GM19035 (cell line): ENCODE measurements around the gene XPO6.

Experiments
- ATAC-seq: cut with Tn5 transposase; IDR thresholded peaks from one replicate; pipeline ENCODE4 v1.9.1; 2021; ENCODE audit not compliant: unreplicated experiment

XPO6 gene

GRCh38 chr16:28184625-28185024 is 27.1 kb downstream of the XPO6 start:
- ATAC-seq, result no peak

- ATAC-seq, result no peak
These were observed 27.8 kb downstream of the XPO6 start for GRCh38 chr16:28183930-28184329.

GRCh38 chr16:28183484-28183883 is 28.3 kb downstream of the XPO6 start:
- ATAC-seq, result no peak

GRCh38 chr16:28182801-28183200 is 29.0 kb downstream of the XPO6 start:
- ATAC-seq, result no peak

DNA sequence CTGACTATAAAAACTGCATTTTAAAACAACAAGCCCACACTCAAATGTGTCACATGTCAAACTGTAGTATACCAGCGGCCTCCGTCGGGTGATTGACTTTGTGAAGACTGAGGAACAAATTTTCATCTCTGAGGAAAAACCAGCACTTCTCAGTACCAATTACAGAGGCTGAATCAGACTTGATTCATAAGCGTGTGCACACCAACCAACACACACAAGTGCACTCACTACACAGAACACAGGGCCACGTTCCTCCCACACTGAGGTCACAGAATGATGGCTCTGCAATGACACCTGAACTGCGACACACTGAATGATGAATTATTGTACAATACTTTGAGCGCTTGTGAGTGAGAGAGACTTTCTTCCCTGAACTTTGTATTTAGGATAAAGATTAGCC is 29.6 kb downstream of the XPO6 start:
- no peak for ATAC-seq

GRCh38 chr16:28181515-28181914 is 30.2 kb downstream of the XPO6 start:
- no peak for ATAC-seq

- no peak for ATAC-seq
These were observed 30.9 kb downstream of the XPO6 start for GRCh38 chr16:28180655-28181460.

GRCh38 chr16:28179354-28179753 is 32.4 kb downstream of the XPO6 start:
- ATAC-seq, result no peak

DNA sequence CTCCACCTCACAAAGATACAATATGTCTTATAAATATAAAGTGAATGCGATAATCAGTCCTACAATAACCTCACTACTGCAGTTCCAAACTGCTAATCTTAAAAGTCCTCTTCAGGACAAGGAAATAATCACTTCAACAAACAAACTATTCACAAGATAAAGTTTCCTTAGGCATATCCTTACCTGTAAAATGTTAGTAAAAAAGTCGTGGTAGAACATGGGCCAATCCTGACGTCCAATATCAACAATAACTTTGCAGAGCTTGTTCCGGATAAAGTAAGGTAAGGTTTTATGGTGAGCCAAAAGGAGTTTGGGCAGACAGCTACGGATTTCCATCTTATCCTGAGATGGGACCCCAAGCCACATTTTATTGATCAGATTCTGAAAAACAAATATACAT is 36.0 kb downstream of the XPO6 start:
- no peak for ATAC-seq

DNA sequence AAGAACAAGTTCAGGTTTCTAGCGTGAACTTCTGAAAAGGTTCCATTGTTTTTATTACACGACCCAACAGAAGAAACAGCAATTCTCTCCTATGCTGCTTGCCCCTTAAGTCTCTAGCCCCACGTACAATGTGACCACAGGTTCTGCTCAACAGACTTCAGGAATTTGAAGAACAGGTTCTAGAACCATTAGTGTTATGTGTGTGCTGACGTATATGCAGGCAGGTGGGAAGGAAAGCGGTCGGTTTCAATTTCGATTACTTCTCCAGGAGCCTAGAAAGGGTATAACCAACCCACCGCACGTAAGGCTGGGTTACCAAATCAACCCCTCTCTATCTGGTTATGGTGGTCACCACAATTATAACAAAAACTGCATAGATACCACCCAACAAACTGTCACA is 39.4 kb downstream of the XPO6 start:
- no peak for ATAC-seq

DNA sequence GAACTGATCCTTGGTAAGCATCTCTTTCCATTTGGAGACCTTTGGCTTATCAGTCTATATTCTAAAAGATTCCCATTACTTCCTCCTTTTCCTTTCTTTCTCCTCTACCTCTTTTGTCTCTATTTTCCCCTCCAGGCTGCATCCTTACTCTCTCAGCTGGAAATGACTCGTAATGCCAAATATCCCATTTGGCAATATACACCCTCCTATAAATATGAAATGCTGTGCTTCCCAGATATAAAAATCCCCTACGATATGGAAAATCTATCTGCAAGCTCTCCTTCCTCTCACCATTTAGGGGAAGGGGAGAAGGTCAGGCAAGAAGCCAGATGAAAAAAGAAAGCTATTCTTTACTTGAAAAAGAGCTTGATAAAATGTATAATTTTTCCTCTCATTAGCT is 39.9 kb downstream of the XPO6 start:
- ATAC-seq, result no peak

GRCh38 chr16:28168991-28169554 is 42.7 kb downstream of the XPO6 start:
- ATAC-seq, result no peak

DNA sequence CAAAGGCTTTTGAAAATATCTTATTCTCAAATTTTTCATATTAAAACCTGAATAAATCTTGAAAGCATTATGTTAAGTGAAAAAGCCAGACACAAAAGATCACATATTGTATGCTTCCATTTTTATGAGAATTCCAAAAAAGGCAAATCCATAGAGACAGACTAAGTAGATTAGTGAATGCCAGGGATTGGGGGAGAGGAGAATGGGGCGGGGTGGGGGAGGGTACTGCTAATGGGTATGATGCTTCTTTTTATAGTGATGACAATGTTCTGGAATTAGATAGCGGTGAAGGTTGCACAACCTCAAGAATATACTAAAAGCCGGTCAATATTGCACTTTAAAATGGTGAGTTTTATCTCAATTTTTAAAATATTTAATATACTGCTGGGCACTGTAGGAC is 44.0 kb downstream of the XPO6 start:
- ATAC-seq, result no peak

DNA sequence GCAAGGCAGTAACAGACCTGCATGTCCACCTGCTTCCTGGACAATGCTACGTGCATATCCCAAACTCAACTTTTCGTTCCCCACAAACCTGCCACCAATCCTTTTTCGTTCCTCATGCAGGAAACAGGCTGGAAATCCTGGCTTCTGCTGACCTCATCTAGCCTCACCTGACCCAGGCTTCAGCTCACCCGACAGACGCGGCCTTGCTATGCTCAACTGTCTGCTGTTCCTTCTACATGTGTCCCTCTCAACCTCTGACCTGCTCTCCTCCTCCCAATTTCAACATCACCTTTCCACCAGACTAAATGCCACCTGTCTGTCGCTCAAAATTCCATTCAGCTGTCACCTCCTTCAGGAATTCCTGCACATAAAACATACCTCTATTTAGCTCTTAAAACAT is 44.5 kb downstream of the XPO6 start:
- ATAC-seq, result no peak

- ATAC-seq, result no peak
These were observed 45.2 kb downstream of the XPO6 start for GRCh38 chr16:28166394-28167208.

DNA sequence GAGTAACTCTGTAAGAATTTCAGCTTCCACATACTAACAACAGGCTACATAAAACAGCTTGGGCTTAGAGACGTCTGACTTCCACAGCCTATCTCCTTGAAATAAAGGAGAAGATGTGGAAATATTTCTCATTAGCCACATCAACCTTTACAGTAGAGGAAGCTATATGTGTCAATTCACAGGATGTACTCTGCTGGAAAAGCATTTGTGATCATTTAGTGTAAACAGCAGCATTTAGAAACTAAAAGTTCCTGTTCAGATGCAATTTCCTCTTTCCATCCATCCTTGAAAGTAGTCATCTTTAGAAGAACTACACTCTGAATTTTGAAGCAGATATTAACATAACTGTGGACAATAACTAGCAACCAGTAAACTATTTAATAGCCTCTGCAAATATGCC is 46.2 kb downstream of the XPO6 start:
- ATAC-seq, result no peak

- no peak for ATAC-seq
These were observed 47.6 kb downstream of the XPO6 start for GRCh38 chr16:28164140-28164539.

DNA sequence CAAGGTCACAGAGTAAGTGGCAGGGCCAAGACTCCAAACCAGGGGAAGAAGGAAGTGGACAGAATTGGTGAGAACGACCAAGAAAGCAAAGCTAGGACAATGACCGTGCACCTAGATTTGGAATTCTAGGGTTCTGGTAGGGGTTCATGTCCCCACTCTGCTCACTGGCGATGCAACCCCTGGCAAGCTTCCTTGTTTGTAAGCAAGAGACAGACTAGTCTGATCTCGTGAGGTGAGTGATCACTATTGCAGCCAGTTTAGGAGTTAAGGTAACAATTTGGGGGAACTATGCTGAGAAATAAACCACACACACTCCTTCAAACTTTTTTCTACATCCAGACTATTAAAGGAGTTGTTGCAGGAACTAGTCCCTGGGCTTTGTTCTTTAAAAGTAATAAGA is 48.1 kb downstream of the XPO6 start:
- no peak for ATAC-seq

DNA sequence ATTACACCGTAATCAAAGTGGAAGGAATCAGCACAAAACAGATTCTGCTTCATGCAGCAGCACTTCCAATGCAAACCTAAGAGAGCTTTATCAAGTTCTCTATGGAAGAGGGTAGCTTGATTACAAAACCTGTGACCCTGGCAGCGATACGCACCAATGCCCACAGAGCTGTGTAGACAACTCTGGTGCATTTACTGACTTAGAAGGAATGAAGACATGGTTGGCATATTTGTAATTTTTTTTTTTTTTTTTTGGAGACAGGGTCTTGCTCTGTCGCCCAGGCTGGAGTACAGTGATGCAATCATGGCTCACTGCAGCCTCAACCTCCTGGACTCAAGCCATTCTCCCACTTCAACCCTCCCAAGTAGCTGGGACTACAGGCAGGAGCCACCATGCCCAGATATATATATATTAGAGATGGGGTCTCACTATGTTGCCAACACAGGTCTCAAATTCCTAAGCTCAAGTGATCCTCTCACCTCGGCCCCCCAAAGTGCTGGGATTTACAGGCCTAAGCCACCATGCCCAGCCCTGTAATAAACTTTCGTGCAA is 49.4 kb downstream of the XPO6 start:
- ATAC-seq, result no peak

DNA sequence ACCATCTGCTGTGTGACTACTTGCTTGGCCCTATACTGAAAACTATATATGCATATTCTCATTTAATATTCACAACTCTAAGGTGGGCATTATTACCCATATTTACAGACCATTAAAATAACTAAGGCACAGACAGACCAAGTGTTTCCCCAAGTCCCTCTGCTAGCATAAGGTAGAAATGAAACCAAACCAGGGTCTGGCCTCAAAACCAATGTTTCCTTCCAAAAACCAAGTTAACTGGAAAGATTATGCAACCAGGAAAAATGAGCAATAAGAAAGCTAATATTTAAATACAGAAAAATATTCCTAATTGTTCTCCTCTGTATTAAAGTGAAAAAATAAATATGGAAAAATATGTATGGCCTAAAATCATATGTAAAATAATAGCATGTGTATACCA is 50.1 kb downstream of the XPO6 start:
- no peak for ATAC-seq

DNA sequence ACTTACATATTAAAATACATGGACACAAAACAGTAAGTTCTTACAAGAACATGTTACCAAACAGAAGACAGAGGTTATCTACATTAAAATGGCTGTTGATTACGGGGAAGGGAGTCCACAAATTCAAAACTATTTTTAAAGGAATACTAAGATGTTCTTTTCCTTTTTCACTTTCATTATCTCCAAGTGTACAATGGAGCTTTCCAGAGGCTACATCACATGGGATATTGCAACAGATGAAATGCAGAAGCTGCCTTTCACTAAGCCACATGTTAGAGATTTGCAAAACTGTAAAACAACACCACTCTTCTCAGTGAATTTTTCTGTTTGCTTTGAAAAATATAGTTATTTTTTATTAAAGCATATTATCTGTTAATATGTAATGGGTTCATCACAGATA is 53.6 kb downstream of the XPO6 start:
- no peak for ATAC-seq
